Tibial nerve (tissue), 4 donors: ENCODE data around the gene STOX2. TPM values are rescaled to one million over a fixed set of nuclear protein-coding genes. Genes with fewer than 3 reads are reported as not detected.

Experiments used
- DNase-seq, 2 donors: peaks; one replicate each; pipeline ENCODE4 v3.0.0-alpha.2; 2019; ENCODE audit warnings: low spot score in 2 of 2
- H3K27ac ChIP-seq, 4 donors: fragments of 200-600 bp; sonication (generic) in 3 of 4; one replicate each; pipeline ENCODE4 v1.5.1; 2017 to 2019; ENCODE audit warnings: mild to moderate bottlenecking in 1 of 4
- H3K27me3 ChIP-seq, 2 donors: fragments of 200-600 bp; sonication (generic) in 1 of 2; one replicate each; pipeline versions ENCODE4 v1.5.1 to v1.6.0; 2017 to 2019
- H3K36me3 ChIP-seq, 3 donors: fragments of 200-600 bp; sonication (generic); one replicate each; pipeline ENCODE4 v1.5.1; 2018 to 2019
- H3K4me1 ChIP-seq, 4 donors: fragments of 200-600 bp; sonication (generic) in 3 of 4; one replicate each; pipeline ENCODE4 v1.5.1; 2017 to 2019
- H3K4me3 ChIP-seq, 4 donors: fragments of 200-600 bp; sonication (generic) in 3 of 4; one replicate each; pipeline ENCODE4 v1.5.1; 2017 to 2019; ENCODE audit warnings: mild to moderate bottlenecking in 1 of 4, moderate library complexity in 1 of 4
- H3K9me3 ChIP-seq, 4 donors: fragments of 200-600 bp; sonication (generic) in 3 of 4; one replicate each; pipeline ENCODE4 v1.5.1; 2017 to 2019
- EP300 ChIP-seq, 2 donors: sonication (generic); formaldehyde crosslinking; IDR thresholded peaks; one replicate each; pipeline ENCODE4 v1.6.1; 2017; ENCODE audit warnings: antibody characterized with exemption in 2 of 2, mild to moderate bottlenecking in 1 of 2
- POLR2A ChIP-seq, 2 donors: fragments of 450-650 bp; IDR thresholded peaks; one replicate each; pipeline ENCODE4 v1.6.1; 2017; ENCODE audit warnings: antibody characterized with exemption in 2 of 2, mild to moderate bottlenecking in 2 of 2, moderate library complexity in 2 of 2
- WGBS, 2 donors: methylation state at CpG; one replicate each; pipeline ENCODE4 v1.1.5; 2018; 5-methylcytosine and 5-hydroxymethylcytosine counted together
- total RNA-seq, 4 donors: library from RNA; depleted of rRNA; stranded (reverse); fragments of >200 nt; gene quantifications; one replicate each; pipeline ENCODE4 v1.1.0, GENCODE V29; 2016
- TF ChIP-seq, protein P1 (sequence below), 5 experiments: fragments of 200-600 bp in 3 of 5; fragments of 450-650 bp in 2 of 5; sonication (generic) in 3 of 5; IDR thresholded peaks; one replicate each; pipeline ENCODE4 v1.5.1; 2016 to 2019; ENCODE audit warnings: antibody characterized with exemption in 5 of 5, mild to moderate bottlenecking in 3 of 5, moderate library complexity in 2 of 5

The STOX2 gene
- total RNA-seq, 4 donors from 2014 or later: 11.9 to 28.6 (median 17.9) TPM

DNA sequence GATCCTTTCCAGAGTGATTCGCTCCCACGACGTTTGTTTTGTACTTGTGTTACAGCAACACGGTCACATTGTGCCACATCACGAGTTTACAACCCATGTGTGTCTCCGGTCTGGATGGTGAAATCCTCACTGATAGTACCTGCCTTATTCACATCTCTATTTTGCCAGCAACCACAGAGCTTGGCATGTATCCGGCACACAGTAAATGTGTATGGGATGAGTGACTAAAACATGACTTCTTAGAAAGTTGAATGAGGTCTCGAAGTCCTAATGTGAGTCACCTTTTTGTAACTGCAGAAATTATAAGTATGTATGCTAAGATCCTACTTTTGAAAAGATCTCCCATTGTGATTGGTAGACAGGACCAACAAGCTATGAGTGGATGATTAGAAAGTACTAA is 7.5 kb downstream of the STOX2 start:
- H3K27me3 ChIP-seq: no peaks in the 10 kb centered on the region
- no peaks in the 10 kb centered on the region for H3K36me3 ChIP-seq
- no peaks in the 10 kb centered on the region for H3K9me3 ChIP-seq
- TF ChIP-seq POLR2A (IDR thresholded peaks at IDR 0.05) (no peak), EP300 (IDR thresholded peaks at IDR 0.05) (no peak)
- TF ChIP-seq, protein P1, sequence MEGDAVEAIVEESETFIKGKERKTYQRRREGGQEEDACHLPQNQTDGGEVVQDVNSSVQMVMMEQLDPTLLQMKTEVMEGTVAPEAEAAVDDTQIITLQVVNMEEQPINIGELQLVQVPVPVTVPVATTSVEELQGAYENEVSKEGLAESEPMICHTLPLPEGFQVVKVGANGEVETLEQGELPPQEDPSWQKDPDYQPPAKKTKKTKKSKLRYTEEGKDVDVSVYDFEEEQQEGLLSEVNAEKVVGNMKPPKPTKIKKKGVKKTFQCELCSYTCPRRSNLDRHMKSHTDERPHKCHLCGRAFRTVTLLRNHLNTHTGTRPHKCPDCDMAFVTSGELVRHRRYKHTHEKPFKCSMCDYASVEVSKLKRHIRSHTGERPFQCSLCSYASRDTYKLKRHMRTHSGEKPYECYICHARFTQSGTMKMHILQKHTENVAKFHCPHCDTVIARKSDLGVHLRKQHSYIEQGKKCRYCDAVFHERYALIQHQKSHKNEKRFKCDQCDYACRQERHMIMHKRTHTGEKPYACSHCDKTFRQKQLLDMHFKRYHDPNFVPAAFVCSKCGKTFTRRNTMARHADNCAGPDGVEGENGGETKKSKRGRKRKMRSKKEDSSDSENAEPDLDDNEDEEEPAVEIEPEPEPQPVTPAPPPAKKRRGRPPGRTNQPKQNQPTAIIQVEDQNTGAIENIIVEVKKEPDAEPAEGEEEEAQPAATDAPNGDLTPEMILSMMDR (IDR thresholded peaks at IDR 0.05): no peak
- peaks cover 0 to 34% (median 2%) of the 10 kb centered on the region in 4 donors for H3K4me1 ChIP-seq
- no peak overlapping the region for H3K4me3 ChIP-seq
- DNase-seq: no peak
- 91 to 96% methylated on average over 8 of the region's 8 CpGs for WGBS, 2 donors
- no peak overlapping the region for H3K27ac ChIP-seq

DNA sequence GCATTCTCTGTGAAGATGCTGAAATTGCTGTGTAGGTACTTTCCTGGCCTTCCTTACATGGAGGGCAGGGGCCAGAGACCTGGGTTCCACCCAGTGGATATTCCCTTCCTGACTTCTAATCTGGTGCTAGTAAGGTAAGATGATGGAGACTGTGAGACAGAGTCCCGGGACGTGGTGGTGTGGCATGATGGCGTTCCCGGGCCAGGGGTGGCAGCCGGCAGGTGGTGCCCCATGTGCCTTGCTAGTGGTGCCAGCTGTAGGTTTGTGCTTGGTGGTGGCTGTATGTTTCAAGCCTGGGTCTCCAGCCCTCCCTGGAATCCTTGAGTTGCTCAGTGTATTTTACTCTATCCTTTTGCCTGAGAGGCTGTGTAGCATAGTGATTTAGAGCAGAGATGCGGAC is 10.9 kb downstream of the STOX2 start:
- no peak overlapping the region for H3K27ac ChIP-seq
- peaks cover 0 to 15% (median 3%) of the 10 kb centered on the region in 4 donors for H3K4me1 ChIP-seq
- TF ChIP-seq, protein P1 (IDR thresholded peaks at IDR 0.05): no peak
- no peak for TF ChIP-seq POLR2A (IDR thresholded peaks at IDR 0.05)
- H3K4me3 ChIP-seq: no peak overlapping the region
- no peaks in the 10 kb centered on the region for H3K9me3 ChIP-seq
- no peaks in the 10 kb centered on the region for H3K36me3 ChIP-seq
- DNase-seq: no peak
- no peaks in the 10 kb centered on the region for H3K27me3 ChIP-seq
- WGBS, 2 donors: 95 to 99% methylated on average over 5 of the region's 6 CpGs

DNA sequence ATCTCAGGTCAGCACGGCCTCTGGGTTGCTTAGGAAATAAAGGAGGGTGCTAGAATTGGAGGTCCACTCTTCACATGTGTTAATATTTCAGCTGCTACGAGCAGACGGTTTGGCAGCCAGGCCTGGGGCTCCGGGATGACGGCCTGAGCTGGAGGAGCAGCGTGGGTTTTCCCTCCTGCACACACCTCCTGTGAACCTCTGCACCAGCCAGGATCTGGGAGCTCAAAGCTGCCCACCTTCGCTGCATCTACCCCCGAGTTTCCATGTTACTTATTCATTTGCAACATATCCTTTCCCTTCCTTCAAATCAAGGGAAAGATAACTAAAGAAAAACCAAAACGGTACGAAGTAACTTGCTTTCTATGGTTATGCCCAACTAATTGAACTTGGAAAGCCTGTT is 13.6 kb downstream of the STOX2 start:
- 72 to 76% methylated on average over 10 of the region's 10 CpGs for WGBS, 2 donors
- Histone ChIP-seq H3K4me1 (peaks cover 0 to 8% (median 3%) of the 10 kb centered on the region in 4 donors), H3K27me3 (no peaks in the 10 kb centered on the region), H3K4me3 (no peak overlapping the region), H3K36me3 (no peaks in the 10 kb centered on the region), H3K9me3 (no peaks in the 10 kb centered on the region), H3K27ac (no peak overlapping the region)
- TF ChIP-seq POLR2A (IDR thresholded peaks at IDR 0.05) (no peak), EP300 (IDR thresholded peaks at IDR 0.05) (no peak)
- TF ChIP-seq, protein P1 (IDR thresholded peaks at IDR 0.05): no peak
- DNase-seq: no peak

DNA sequence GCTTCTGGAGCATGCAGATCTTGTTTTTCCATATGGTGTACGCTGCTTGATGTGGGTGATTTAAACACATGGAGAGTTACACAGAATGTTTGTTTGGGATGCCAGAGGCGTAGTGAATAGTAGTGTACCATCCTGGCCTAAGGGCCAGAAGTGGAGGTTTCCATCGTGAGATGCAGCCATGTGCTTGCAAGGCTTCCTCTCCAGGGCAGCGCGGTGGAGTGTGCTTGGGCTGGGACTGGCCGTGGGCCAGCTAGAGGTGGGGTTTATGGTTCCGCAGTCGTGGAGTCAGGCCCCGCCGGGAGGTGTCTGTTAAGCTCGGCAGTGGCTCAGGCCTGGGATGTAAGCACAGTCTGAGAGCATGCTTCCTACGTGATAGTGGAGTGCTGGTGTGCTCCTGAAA is 14.0 kb downstream of the STOX2 start:
- no peak overlapping the region for H3K27ac ChIP-seq
- no peaks in the 10 kb centered on the region for H3K9me3 ChIP-seq
- H3K27me3 ChIP-seq: no peaks in the 10 kb centered on the region
- no peak for TF ChIP-seq EP300 (IDR thresholded peaks at IDR 0.05)
- TF ChIP-seq, protein P1 (IDR thresholded peaks at IDR 0.05): no peak
- no peak for TF ChIP-seq POLR2A (IDR thresholded peaks at IDR 0.05)
- 45 to 49% methylated on average over 11 to 12 of the region's 12 CpGs for WGBS, 2 donors
- no peak overlapping the region for H3K4me3 ChIP-seq
- peaks cover 0 to 8% (median 3%) of the 10 kb centered on the region in 4 donors for H3K4me1 ChIP-seq
- no peaks in the 10 kb centered on the region for H3K36me3 ChIP-seq
- no peak for DNase-seq

DNA sequence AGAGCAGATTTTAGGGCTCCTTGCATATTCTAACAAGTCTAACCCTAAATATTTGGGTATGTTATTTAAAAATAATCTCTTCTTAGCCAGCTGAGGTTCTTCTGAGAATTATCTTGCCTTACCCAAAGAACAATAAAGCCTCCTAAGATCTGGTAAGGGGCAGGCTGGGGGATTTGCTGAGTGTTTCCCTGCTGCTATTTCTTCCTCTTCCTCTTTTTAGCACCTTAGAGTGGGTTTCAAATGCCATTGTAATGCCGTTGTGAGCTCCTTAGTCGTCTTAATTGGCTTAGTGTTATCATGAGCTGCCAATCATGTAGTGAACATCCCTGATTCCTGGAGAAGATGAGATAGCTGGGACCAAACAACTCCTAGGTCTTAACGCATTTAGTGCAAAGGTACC is 15.4 kb downstream of the STOX2 start:
- Histone ChIP-seq H3K36me3 (no peaks in the 10 kb centered on the region), H3K27me3 (no peaks in the 10 kb centered on the region), H3K4me1 (peaks cover 0 to 8% (median 3%) of the 10 kb centered on the region in 4 donors), H3K9me3 (no peaks in the 10 kb centered on the region), H3K27ac (no peak overlapping the region), H3K4me3 (no peak overlapping the region)
- 39 to 41% methylated on average over 3 of the region's 3 CpGs for WGBS, 2 donors
- TF ChIP-seq EP300 (IDR thresholded peaks at IDR 0.05) (no peak), POLR2A (IDR thresholded peaks at IDR 0.05) (no peak)
- TF ChIP-seq, protein P1 (IDR thresholded peaks at IDR 0.05): no peak
- DNase-seq: no peak
